Measurements from ENCODE around the gene PRR22.
"Not testable (repeated sequence)": the region's sequence is repeated elsewhere in the genome, so short reads cannot be mapped to it uniquely, and the experiment has no call there.

The PRR22 gene

GRCh38 chr19:5785423-5785822 lies 877 bp upstream of the PRR22 start:
- Histone ChIP-seq H3K9ac (no peak overlapping the region), H2AFZ (no peak overlapping the region), H3K4me3 (ENCODE audit: low read depth, low read length) (no peak overlapping the region), H3K79me2 (no peaks in the 10 kb centered on the region), H3K36me3 (ENCODE audit: control insufficient read depth, insufficient read depth, low read length) (no peaks in the 10 kb centered on the region), H3K9me3 (ENCODE audit: control insufficient read depth, low read length) (no peaks in the 10 kb centered on the region), H3K4me2 (ENCODE audit: low read length) (no peak overlapping the region), H3K27me3 (ENCODE audit: control insufficient read depth, insufficient read depth, low read length) (no peaks in the 10 kb centered on the region), H3K4me1 (no peaks in the 10 kb centered on the region), H3K27ac (no peak overlapping the region)
- TF ChIP-seq CTCF (IDR thresholded peaks at IDR 0.05) = no peak

- Histone ChIP-seq H3K36me3 (ENCODE audit: control insufficient read depth, insufficient read depth, low read length) (no peaks in the 10 kb centered on the region), H3K9ac (no peak overlapping the region), H3K4me1 (no peaks in the 10 kb centered on the region), H3K4me2 (ENCODE audit: low read length) (no peak overlapping the region), H2AFZ (no peak overlapping the region), H3K27ac (no peak overlapping the region), H3K79me2 (no peaks in the 10 kb centered on the region), H3K4me3 (ENCODE audit: low read depth, low read length) (no peak overlapping the region), H3K27me3 (ENCODE audit: control insufficient read depth, insufficient read depth, low read length) (no peaks in the 10 kb centered on the region), H3K9me3 (ENCODE audit: control insufficient read depth, low read length) (no peaks in the 10 kb centered on the region)
- no peak for TF ChIP-seq CTCF (IDR thresholded peaks at IDR 0.05)
These were observed 1.3 kb downstream of the PRR22 start for GRCh38 chr19:5782945-5783919.

- no peak overlapping the region for H2AFZ ChIP-seq
These were observed 2.2 kb downstream of the PRR22 start for GRCh38 chr19:5782322-5782721.

GRCh38 chr19:5780916-5781315 lies 3.6 kb downstream of the PRR22 start:
- not testable (repeated sequence) for H3K79me2 ChIP-seq; H2AFZ ChIP-seq; H3K27me3 ChIP-seq (ENCODE audit: control insufficient read depth, insufficient read depth, low read length); H3K36me3 ChIP-seq (ENCODE audit: control insufficient read depth, insufficient read depth, low read length); H3K9me3 ChIP-seq (ENCODE audit: control insufficient read depth, low read length); H3K27ac ChIP-seq; H3K9ac ChIP-seq; H3K4me3 ChIP-seq (ENCODE audit: low read depth, low read length); H3K4me2 ChIP-seq (ENCODE audit: low read length); H3K4me1 ChIP-seq

More at GRCh38 chr19:5782322-5782721, 2.2 kb downstream of the PRR22 start:
- Histone ChIP-seq H3K79me2 (no peaks in the 10 kb centered on the region), H3K4me2 (ENCODE audit: low read length) (no peak overlapping the region), H3K27me3 (ENCODE audit: control insufficient read depth, insufficient read depth, low read length) (no peaks in the 10 kb centered on the region), H3K27ac (no peak overlapping the region), H3K4me1 (no peaks in the 10 kb centered on the region), H3K9me3 (ENCODE audit: control insufficient read depth, low read length) (no peaks in the 10 kb centered on the region), H3K4me3 (ENCODE audit: low read depth, low read length) (no peak overlapping the region), H3K36me3 (ENCODE audit: control insufficient read depth, insufficient read depth, low read length) (no peaks in the 10 kb centered on the region), H3K9ac (no peak overlapping the region)
- no peak for TF ChIP-seq CTCF (IDR thresholded peaks at IDR 0.05)

- Histone ChIP-seq H3K27ac (no peak overlapping the region), H3K9ac (no peak overlapping the region)
- TF ChIP-seq CTCF (IDR thresholded peaks at IDR 0.05) = no peak
These were observed 6.1 kb downstream of the PRR22 start for GRCh38 chr19:5778402-5778801.

More at GRCh38 chr19:5778402-5778801, 6.1 kb downstream of the PRR22 start:
- Histone ChIP-seq H3K9me3 (ENCODE audit: control insufficient read depth, low read length) (no peaks in the 10 kb centered on the region), H3K4me3 (ENCODE audit: low read depth, low read length) (no peak overlapping the region), H3K36me3 (ENCODE audit: control insufficient read depth, insufficient read depth, low read length) (no peaks in the 10 kb centered on the region), H3K4me1 (no peaks in the 10 kb centered on the region), H3K27me3 (ENCODE audit: control insufficient read depth, insufficient read depth, low read length) (no peaks in the 10 kb centered on the region), H3K4me2 (ENCODE audit: low read length) (no peak overlapping the region), H2AFZ (no peak overlapping the region), H3K79me2 (no peaks in the 10 kb centered on the region)

All from parathyroid adenoma (tissue), 2 donors.